ENCODE measurements around the gene HSF5.

Gene HSF5

DNA sequence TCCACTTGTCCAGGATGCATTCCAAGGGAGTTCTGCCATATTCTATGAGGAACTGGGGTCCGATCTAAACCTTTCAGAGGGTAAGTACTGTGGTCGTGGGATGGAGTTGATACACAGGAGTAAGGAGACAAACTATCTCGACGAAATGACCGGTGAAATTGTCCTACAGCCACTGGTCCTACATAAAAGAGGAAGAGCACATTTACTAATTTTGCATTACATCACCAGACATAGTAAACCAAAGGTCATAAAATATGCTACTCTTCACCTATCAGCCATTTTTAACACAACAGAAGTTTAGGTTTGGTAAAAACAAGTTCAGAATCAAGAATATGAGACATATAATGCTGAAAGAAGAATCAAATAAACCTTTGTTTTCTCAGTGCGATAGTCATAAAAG is 8.1 kb downstream of the HSF5 start:
- DNase-seq = no peak

DNA sequence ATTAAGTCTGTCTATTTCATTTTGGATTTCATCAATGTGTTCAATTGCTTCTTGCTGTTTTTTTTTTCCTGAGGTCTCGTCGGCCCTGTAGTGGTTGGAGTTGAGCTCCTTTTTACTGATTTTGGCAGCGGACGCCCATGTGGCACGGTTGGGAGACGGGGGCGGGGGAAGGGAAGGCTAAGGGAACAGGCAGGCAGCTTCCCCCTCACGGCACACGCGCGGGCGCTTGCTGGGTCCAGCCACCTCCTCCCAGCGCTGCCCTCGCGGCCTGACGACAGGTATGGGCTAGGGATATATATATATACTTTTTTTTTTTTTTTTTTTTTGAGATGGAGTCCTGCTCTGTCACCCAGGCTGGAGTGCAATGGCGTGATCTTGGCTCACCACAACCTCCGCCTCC is 11.4 kb downstream of the HSF5 start:
- no peak for DNase-seq

DNA sequence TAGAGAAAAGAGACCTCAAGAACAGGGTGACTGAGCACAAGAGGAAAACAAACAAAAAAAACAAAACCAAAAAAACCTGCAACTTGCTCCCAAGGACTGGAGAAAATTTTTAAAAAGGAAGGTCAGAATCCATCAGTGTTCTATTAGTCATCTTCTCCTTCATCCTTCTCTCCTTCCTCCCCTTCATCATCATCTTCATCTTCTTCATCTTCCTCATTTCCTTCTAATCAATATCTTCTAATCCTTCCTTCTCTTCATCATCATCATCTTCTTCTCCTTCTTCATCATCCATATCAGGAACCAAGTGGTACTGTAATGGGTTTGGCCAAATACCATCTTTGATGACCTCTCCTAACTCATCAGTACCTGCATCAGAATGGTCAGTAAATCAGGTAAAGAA is 12.2 kb downstream of the HSF5 start:
- DNase-seq = no peak

- DNase-seq = no peak
These were observed 17.9 kb downstream of the HSF5 start for GRCh38 chr17:58470356-58470755.

GRCh38 chr17:58468944-58469343 is 19.3 kb downstream of the HSF5 start:
- DNase-seq = no peak

- DNase-seq = no peak
These were observed 32.7 kb downstream of the HSF5 start for GRCh38 chr17:58455491-58455890.

DNA sequence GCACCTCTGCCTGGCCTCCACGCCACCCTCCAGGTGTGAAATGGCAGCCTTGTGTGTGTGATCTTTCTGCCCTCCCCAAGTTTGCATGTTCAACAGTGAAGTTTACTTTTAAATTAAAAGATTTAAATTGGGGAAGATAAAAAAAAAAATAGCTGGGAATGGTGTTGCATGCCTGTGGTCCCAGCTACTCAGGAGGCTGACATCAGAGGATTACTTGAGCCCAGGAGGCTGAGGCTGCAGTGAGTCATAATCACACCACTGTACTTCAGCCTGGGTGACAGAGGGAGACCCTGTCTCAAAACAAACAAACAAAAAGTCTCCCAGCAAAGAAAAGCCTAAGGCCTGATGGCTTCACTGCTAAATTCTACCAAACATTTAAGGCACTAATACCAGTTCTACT is 35.5 kb downstream of the HSF5 start:
- DNase-seq = no peak

DNA sequence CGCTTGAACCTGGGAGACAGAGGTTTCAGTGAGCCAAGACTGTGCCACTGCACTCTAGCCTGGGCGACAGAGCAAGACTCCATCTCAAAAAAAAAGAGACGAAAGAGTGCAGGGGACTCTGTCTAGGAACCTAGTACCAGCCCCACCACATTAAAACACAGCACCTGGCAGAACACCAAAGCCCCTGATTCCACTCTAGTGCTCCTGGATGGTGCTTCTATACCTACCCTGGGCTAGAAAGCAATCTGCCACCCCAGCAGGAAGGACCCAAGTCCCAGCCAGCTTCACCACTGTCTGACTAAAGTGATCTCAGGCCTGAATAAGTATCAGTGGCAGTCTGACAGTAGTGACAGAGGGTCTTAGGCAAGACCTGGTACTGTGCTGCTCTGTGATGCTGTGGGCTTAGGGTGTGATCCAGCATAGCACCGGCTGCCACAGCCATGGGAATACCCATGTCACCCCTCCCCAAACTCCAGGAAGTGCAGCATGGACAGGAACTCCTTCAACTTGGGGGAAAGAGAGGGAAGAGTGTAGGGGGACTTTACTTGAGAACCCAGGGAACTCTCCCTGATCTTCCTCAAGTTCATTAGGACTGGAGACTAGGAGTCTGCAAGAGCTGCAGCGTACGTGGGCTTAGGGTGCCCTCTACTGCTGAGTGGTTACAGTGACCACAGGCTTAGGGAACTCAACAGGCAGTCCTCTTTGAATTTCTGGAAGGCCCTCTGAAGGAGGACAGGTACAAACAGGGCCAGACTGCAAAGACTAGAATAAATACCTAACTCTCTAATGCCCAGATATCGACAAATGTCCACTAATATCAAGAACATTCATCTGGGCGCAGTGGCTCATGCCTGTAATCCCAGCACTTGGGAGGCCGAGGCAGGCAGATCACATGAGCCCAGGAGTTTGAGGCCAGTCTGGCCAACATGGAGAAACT is 40.9 kb downstream of the HSF5 start:
- DNase-seq = peak; percentile 53

- no peak for DNase-seq
These were observed 42.1 kb downstream of the HSF5 start for GRCh38 chr17:58446086-58446485.

- no peak for DNase-seq
These were observed 51.4 kb downstream of the HSF5 start for GRCh38 chr17:58436805-58437239.

DNA sequence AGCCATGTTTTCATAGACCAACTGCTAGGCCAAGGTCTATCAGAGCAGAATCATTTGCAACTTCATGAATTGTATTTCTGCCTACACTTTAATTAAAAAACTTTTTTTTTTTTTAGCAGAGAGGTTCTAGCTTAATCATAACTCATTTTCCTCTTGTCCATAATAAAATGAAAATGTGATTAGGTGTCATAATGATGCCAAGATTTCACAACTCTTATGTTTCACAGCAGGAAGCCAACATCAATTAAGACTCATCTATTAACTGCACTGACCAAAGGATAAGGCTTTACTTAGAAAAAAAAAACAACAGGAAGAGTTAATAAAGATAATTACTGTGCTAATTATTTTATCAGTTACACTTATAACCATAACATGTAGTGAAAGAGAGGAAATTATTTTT is 52.0 kb downstream of the HSF5 start:
- no peak for DNase-seq

- no peak for DNase-seq
These were observed 55.2 kb downstream of the HSF5 start for GRCh38 chr17:58432806-58433573.

DNA sequence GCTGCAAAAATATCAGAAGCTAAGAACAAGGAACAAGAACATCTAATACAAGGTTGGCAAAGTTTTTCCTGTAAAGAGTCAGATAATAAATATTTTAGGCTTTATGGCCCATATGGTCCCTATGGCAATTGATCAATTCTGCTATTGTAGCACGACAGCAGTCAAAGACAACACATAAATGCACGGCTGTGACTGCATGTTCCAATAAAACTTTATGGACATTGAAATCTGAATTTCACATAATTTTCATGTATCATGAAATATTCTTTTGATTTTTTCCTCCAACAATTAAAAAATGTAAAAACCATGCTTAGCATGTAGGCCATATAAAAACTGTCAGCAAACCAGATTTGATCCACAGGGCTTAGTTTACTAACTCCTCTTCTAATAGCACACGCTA is 60.4 kb downstream of the HSF5 start:
- no peak for DNase-seq

- DNase-seq = no peak
These were observed 66.5 kb downstream of the HSF5 start for GRCh38 chr17:58421711-58422110.

DNA sequence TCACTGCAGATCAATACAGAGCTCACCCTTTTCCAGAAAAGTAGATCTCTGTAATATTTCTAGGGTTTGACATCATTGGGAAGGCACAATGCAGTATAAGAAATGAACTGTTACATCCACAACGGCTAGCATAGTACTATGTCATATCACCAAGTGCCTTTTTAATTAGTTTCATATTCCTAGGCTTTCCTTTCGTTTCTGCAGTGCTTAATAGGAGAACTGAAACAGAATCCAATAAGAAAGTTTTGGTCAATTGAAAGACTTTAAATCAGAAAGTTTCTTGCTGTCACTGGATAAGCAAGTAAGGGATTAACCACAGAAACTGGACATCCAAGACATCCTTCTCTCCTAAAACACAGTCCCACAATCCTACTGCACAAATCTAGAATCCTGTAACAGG is 67.4 kb downstream of the HSF5 start:
- no peak for DNase-seq

DNA sequence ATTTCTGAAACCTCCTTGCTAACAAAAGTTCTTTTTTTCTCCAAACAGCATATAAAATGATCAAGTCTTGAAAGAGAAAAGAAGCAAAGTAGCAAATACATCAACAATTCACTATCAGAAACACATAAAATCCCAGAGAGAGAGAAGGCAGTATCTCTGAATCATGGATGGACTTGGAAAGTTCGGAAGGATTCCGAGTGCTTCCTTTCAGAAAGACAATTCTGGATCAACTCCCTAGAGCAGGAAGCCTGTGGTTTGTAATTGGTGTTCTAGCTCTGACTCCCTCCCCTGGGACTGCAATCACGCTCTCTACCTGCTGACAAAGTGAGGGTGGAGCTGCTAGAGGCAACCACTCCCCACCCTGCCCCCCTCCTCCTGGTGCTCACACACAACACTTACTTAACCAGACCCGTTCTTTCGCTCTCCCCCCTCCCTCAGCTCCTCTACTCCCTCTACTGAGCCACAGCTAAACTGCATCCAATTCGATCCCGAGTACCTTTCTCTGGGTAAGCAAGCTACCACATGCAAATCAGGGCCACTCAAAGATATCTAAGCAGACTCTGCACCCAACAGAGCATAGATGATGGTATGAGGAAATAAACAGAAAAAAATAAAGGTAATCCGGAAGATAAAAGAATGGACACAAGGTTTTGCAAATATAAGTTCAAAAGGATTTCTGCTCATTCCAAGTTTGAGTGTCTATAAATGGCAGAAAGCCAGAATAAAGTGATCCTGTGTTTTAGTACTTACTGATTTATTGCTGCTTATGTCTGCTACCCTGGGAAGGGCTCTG is 70.7 kb downstream of the HSF5 start, which contains the start of gene RNF43:
Gene RNF43, minus strand, starts transcription at position 235 of the 793 bp plus-strand sequence. CDS start 1,957 bp downstream, outside the sequence.
- DNase-seq = peak; percentile 73

DNA sequence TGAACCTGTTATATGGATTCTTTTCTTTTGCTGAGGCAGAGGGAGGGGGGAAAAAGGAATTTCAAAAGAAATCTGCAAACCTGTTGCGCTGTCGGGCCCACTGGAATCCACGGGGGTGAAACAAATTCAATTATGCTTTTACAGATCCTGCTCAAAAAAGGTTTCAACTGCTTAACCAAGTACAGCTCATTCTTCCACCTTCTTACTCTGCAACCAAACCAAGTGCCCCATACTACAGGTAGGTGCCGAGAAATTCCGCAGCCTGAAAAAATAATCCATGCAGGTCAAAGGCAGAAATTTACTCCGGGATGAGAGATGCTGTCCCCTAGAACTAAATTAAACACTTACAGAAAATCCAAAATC is 71.3 kb downstream of the HSF5 start:
- DNase-seq = no peak

DNA sequence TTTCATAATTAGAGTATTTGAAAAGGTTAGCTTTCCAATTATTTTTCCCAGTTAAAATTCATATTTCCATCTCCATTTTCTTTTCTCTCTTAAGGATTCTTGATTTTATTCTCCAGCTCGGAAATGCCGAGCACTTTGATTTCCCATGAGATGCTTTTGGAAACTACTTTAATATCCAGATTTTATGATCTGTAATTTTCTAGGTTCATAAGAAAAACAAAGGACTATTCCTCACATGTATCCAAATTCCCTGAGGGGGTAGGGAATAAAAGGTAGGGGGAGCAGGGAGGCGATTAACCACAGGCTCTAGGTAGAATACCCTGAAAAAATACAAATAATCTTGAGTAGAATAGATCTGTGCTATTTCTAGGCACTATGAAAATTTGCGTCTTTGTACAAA is 71.8 kb downstream of the HSF5 start:
- DNase-seq = no peak

- no peak for DNase-seq
These were observed 72.7 kb downstream of the HSF5 start for GRCh38 chr17:58415371-58416055.

GRCh38 chr17:58414596-58414997 is 73.6 kb downstream of the HSF5 start:
- DNase-seq = no peak

DNA sequence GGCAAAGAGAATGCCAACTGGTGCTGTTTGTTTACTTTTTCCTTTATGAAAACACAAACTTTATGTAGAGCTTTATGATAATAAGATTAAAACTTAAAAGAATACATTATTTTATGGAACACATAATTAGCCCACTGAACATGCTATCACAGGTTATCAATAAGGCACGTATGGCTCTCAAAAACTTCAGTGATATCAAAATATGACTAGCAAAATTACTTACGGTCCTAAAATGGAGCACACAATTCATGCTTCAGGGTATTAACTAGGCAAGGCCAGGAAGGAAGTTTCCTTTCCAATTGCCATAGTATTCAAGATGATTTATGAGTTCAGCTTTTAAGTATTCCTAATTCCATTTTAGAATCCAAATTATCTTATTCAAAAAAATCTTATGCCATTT is 74.5 kb downstream of the HSF5 start:
- DNase-seq = no peak

GRCh38 chr17:58412961-58413586 is 75.1 kb downstream of the HSF5 start:
- DNase-seq = no peak

Data from stimulated activated CD4-positive, alpha-beta T cell treated with anti-CD3 and anti-CD28 coated beads, Interleukin-12 subunit alpha, Interleukin-12 subunit beta, amount 100 ng/mL, for 4 hours (primary cell).